ENCODE measurements around the gene GPR25.
A peak's percentile ranks its signal among the peaks of the same experiment; 100 is the strongest.
"Not testable (repeated sequence)": the region's sequence is repeated elsewhere in the genome, so short reads cannot be mapped to it uniquely, and the experiment has no call there.

The GPR25 gene

GRCh38 chr1:200911361-200911760 lies 38.6 kb downstream of the GPR25 start:
- H3K9me3 ChIP-seq (replicated peaks; ENCODE audit: insufficient read depth, low read length), result no peaks in the 10 kb centered on the region
- H2AFZ ChIP-seq (ENCODE audit: low read length), result no peak overlapping the region
- H3F3A ChIP-seq (ENCODE audit: insufficient read depth, low read length), result no peaks in the 10 kb centered on the region
- H4K20me1 ChIP-seq (ENCODE audit: insufficient read depth, low read length), result no peaks in the 10 kb centered on the region
- DNase-seq, result no peak
- no peaks in the 10 kb centered on the region; the same call in 1 of the 2 replicates for H3K36me3 ChIP-seq (replicated peaks; ENCODE audit: insufficient read depth, low read length)
- H3K9me2 ChIP-seq (replicated peaks; ENCODE audit: insufficient read depth, low read length), result no peaks in the 10 kb centered on the region
- no peaks in the 10 kb centered on the region for H3K79me2 ChIP-seq (ENCODE audit: low read length)
- TF ChIP-seq CTCF (IDR thresholded peaks at IDR 0.05; ENCODE audit: low read length) (no peak), EZH2phosphoT487 (IDR thresholded peaks at IDR 0.05; ENCODE audit: low read length) (no peak), EZH2 (optimal IDR thresholded peaks at IDR 0.05; ENCODE audit: low read depth, low read length) (no peak)
- no peak overlapping the region for H3K9ac ChIP-seq (ENCODE audit: low read length)
- H3K4me1 ChIP-seq (ENCODE audit: low read length), result no peaks in the 10 kb centered on the region
- H3K27me3 ChIP-seq (replicated peaks; ENCODE audit: insufficient read depth, low read length), result no peaks in the 10 kb centered on the region
- no peak overlapping the region for H3K27ac ChIP-seq (ENCODE audit: low read length)
- H3K4me3 ChIP-seq (ENCODE audit: low read length), result no peak overlapping the region
- H3K4me2 ChIP-seq (ENCODE audit: low read depth, low read length), result no peak overlapping the region

DNA sequence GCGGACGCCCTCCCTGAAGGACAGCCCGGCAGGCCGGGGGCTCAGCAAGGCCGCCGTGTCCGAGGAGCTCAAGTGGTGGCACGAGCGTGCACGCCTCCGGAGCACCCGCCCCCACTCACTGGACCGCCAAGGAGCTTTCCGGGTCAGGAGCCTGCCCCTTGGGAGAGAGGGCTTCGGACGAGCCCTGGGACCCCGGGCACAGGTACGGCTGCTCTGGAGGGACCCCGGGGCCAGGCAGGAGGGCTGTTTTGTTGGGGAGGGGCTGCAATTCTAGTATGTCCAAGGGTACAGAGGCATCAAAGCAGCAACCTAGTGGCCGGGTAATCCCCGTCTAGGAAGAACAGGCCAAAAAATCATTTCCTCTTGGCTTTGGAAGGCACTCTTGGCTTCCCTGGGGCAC lies 39.2 kb downstream of the GPR25 start:
- not testable (repeated sequence) for H3K4me3 ChIP-seq (ENCODE audit: low read length); H3K27ac ChIP-seq (ENCODE audit: low read length); H3F3A ChIP-seq (ENCODE audit: insufficient read depth, low read length); H3K36me3 ChIP-seq (replicated peaks; ENCODE audit: insufficient read depth, low read length); DNase-seq; H3K27me3 ChIP-seq (replicated peaks; ENCODE audit: insufficient read depth, low read length); H3K79me2 ChIP-seq (ENCODE audit: low read length); H3K9me2 ChIP-seq (replicated peaks; ENCODE audit: insufficient read depth, low read length); H3K4me1 ChIP-seq (ENCODE audit: low read length); H4K20me1 ChIP-seq (ENCODE audit: insufficient read depth, low read length); H3K4me2 ChIP-seq (ENCODE audit: low read depth, low read length); H2AFZ ChIP-seq (ENCODE audit: low read length); H3K9ac ChIP-seq (ENCODE audit: low read length); H3K9me3 ChIP-seq (replicated peaks; ENCODE audit: insufficient read depth, low read length)

DNA sequence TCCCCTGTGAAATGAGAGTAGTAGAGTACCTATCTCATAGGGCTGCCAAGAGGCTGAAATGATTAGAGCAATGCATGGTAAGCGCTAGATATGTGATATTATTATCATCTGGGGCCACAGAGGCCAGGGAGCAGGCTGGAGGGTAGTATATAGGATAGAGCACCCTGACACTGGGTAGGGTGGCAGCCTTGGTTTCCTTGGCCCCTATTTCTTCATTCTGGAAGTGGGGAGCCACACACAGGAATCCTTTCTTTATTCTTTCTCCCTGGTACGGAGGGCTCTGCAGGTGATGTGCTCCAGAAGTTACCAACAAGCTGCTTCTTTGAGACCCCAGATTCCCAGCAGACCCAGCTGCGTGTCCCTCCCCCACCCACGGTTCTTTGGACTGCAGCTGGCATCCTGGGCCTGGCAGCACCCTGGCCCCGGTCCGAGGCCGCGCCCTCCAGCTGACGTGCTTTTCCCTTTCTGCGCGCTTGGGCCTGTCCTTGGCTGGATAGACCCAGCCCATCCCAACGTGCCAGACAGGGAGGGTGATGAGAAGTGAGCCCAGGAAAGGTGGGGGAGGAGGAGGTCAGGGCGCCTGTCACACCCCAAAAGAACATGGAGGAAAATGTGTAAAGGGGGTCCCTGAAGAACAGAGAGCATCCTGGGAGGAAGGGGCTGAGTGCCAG lies 40.1 kb downstream of the GPR25 start:
- Histone ChIP-seq H3F3A (ENCODE audit: insufficient read depth, low read length) (no peaks in the 10 kb centered on the region), H3K4me1 (ENCODE audit: low read length) (no peaks in the 10 kb centered on the region), H3K27me3 (replicated peaks; ENCODE audit: insufficient read depth, low read length) (no peaks in the 10 kb centered on the region), H2AFZ (ENCODE audit: low read length) (no peak overlapping the region), H3K9me3 (replicated peaks; ENCODE audit: insufficient read depth, low read length) (no peaks in the 10 kb centered on the region), H3K27ac (ENCODE audit: low read length) (no peak overlapping the region), H3K4me2 (ENCODE audit: low read depth, low read length) (no peak overlapping the region), H3K79me2 (ENCODE audit: low read length) (no peaks in the 10 kb centered on the region), H3K9ac (ENCODE audit: low read length) (no peak overlapping the region), H3K36me3 (replicated peaks; ENCODE audit: insufficient read depth, low read length) (no peaks in the 10 kb centered on the region; the same call in 1 of the 2 replicates), H3K9me2 (replicated peaks; ENCODE audit: insufficient read depth, low read length) (no peaks in the 10 kb centered on the region), H4K20me1 (ENCODE audit: insufficient read depth, low read length) (no peaks in the 10 kb centered on the region), H3K4me3 (ENCODE audit: low read length) (no peak overlapping the region)
- DNase-seq, result no peak
- TF ChIP-seq CTCF (IDR thresholded peaks at IDR 0.05; ENCODE audit: low read length), result no peak
- TF ChIP-seq EZH2phosphoT487 (IDR thresholded peaks at IDR 0.05; ENCODE audit: low read length), result no peak
- no peak for TF ChIP-seq EZH2 (optimal IDR thresholded peaks at IDR 0.05; ENCODE audit: low read depth, low read length)

DNA sequence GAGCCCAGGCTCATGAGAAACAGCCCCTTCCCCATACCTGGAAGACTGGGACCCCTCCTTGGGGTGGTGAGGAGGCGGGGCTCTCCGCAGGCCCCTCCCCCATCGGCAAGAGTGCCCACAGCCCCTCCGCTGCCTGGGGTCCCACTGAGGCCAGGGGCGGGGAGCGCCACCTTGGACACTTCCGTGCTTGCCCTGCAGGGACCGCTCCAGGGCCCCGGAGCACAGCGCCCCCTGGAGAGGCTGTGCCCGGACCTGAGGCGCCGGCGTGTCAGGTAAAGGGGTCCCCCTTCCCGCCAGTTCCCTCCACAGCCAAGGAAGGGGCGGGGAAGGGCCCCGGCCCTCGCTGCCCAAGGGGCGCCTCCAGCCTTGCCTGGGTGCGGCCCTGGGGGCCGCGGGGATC lies 43.4 kb downstream of the GPR25 start:
- no peak overlapping the region for H2AFZ ChIP-seq (ENCODE audit: low read length)
- no peaks in the 10 kb centered on the region for H3K9me2 ChIP-seq (replicated peaks; ENCODE audit: insufficient read depth, low read length)
- H3K9ac ChIP-seq (ENCODE audit: low read length), result no peak overlapping the region
- H3K79me2 ChIP-seq (ENCODE audit: low read length), result no peaks in the 10 kb centered on the region
- no peak for TF ChIP-seq EZH2phosphoT487 (IDR thresholded peaks at IDR 0.05; ENCODE audit: low read length)
- TF ChIP-seq EZH2 (optimal IDR thresholded peaks at IDR 0.05; ENCODE audit: low read depth, low read length), result no peak
- peak; percentile 22 for TF ChIP-seq CTCF (IDR thresholded peaks at IDR 0.05; ENCODE audit: low read length)
- H4K20me1 ChIP-seq (ENCODE audit: insufficient read depth, low read length), result no peaks in the 10 kb centered on the region
- H3K27me3 ChIP-seq (replicated peaks; ENCODE audit: insufficient read depth, low read length), result no peaks in the 10 kb centered on the region
- no peak for DNase-seq
- no peak overlapping the region for H3K4me2 ChIP-seq (ENCODE audit: low read depth, low read length)
- H3K4me1 ChIP-seq (ENCODE audit: low read length), result no peaks in the 10 kb centered on the region
- H3K9me3 ChIP-seq (replicated peaks; ENCODE audit: insufficient read depth, low read length), result no peaks in the 10 kb centered on the region
- no peaks in the 10 kb centered on the region for H3F3A ChIP-seq (ENCODE audit: insufficient read depth, low read length)
- no peak overlapping the region for H3K27ac ChIP-seq (ENCODE audit: low read length)
- H3K36me3 ChIP-seq (replicated peaks; ENCODE audit: insufficient read depth, low read length), result no peaks in the 10 kb centered on the region
- H3K4me3 ChIP-seq (ENCODE audit: low read length), result no peak overlapping the region
